ENCODE data around the gene ATXN7L1.

DNA sequence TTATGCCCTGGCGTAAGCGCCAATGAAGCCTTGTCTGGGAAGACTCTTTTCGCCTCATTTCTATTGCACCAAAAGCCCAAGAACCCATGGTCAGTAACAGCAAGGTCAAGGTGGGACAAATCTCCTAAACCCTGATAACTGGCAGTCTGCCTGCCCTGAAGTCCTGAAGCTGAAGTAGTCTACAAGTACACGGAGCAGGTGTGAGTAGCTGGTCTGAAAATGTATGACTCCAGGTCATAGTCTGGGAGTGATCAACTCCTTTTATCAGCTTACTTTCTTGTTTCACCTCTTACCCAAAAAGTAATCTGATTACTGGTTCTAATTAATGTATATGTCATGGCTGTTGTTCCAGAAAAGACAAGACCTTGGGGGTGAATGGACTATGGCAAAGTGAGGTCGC is 187.8 kb downstream of the ATXN7L1 start:
- peak in 1 of 2 experiments; percentile 44; a peak in 2 of 4 replicates for TF ChIP-seq EP300 (IDR thresholded peaks at IDR 0.05; ENCODE audit: borderline replicate concordance in 1 of 2, low read depth in 1 of 2, low read length in 1 of 2)
- no peak for TF ChIP-seq REST (IDR thresholded peaks at IDR 0.05; ENCODE audit: low read depth, low read length)
- TF ChIP-seq CHD2 (IDR thresholded peaks at IDR 0.05; ENCODE audit: low read length, partially characterized antibody), result no peak
- TF ChIP-seq USF2 (IDR thresholded peaks at IDR 0.05; ENCODE audit: borderline replicate concordance, low read depth, low read length), result no peak
- TF ChIP-seq POLR2AphosphoS5 (IDR thresholded peaks at IDR 0.05; ENCODE audit: low read depth, low read length), result no peak
- no peak for TF ChIP-seq FOXM1 (IDR thresholded peaks at IDR 0.05; ENCODE audit: low read depth)
- TF ChIP-seq, protein P1, sequence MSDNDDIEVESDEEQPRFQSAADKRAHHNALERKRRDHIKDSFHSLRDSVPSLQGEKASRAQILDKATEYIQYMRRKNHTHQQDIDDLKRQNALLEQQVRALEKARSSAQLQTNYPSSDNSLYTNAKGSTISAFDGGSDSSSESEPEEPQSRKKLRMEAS (IDR thresholded peaks at IDR 0.05; ENCODE audit: low read depth), result no peak
- no peak for TF ChIP-seq EZH2phosphoT487 (IDR thresholded peaks at IDR 0.05; ENCODE audit: borderline replicate concordance, low read depth)
- TF ChIP-seq RAD21 (IDR thresholded peaks at IDR 0.05; ENCODE audit: low read length), result no peak
- TF ChIP-seq, protein P2, sequence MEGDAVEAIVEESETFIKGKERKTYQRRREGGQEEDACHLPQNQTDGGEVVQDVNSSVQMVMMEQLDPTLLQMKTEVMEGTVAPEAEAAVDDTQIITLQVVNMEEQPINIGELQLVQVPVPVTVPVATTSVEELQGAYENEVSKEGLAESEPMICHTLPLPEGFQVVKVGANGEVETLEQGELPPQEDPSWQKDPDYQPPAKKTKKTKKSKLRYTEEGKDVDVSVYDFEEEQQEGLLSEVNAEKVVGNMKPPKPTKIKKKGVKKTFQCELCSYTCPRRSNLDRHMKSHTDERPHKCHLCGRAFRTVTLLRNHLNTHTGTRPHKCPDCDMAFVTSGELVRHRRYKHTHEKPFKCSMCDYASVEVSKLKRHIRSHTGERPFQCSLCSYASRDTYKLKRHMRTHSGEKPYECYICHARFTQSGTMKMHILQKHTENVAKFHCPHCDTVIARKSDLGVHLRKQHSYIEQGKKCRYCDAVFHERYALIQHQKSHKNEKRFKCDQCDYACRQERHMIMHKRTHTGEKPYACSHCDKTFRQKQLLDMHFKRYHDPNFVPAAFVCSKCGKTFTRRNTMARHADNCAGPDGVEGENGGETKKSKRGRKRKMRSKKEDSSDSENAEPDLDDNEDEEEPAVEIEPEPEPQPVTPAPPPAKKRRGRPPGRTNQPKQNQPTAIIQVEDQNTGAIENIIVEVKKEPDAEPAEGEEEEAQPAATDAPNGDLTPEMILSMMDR (IDR thresholded peaks at IDR 0.05), result no peak
- TF ChIP-seq TAF1 (IDR thresholded peaks at IDR 0.05; ENCODE audit: borderline replicate concordance, low read depth, low read length), result no peak
- TF ChIP-seq GABPA (IDR thresholded peaks at IDR 0.05; ENCODE audit: low read depth), result no peak
- TF ChIP-seq MXI1 (IDR thresholded peaks at IDR 0.05; ENCODE audit: low read depth, low read length), result no peak

Measured in SK-N-SH (cell line).